Measurements from ENCODE around the gene HHIP.
A peak's percentile ranks its signal among the peaks of the same experiment; 100 is the strongest.

The HHIP gene

DNA sequence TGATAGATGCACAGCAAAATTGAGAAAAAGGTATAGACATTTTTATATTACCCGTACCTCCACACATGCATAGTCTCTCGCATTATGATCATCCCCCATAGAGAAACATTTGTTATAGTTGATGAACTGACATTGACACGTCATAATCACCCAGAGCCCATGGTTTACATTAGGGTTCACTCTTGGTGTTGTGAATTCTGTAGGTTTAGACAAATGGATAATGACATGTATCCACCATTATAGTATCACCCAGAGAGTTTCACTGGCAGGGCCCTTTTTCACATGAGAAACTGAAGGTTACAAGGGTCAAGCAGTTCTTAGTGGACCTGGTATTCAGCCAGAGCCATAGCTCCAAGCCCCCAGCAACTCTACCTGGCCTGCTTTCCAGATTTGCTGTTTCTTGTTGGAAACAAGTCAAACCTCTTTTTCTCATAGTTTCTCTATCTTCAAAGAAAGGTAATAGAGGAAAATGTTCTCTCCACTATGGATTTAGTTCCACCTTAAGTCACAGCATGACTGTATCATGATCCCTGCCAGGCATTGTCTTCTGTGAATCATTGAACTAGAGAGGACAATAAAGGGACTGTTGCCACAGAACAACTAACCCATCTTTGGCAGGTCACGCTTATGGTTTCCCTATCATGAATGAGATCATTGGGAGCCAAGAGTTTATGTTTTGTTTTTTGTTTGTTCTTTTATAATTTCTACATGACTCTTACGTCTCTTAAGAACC, 64.0 kb downstream of the HHIP start:
- peak; percentile 60 for DNase-seq

DNA sequence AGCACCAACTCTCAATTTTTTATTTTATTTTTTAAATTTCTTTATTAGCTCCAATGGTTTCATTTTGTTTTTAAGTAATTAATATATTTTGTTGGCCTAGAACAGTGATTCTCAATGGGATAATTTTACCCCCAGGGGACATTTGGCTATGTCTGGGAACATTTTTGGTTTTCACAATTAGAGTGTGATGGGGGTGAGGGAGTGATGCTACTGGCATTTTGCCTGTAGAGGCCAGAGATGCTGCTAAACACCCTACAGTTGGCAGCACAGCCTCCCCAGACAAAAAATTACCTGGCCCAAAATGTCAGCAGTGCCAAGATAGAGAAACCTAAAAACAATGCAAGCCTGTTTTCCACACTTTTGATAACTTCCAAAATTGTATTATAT, 64.6 kb downstream of the HHIP start:
- DNase-seq: peak; percentile 11

- no peak for DNase-seq
These were observed 65.9 kb downstream of the HHIP start for GRCh38 chr4:144711700-144712456.

- peak; percentile 18 for DNase-seq
These were observed 66.8 kb downstream of the HHIP start for GRCh38 chr4:144712775-144713174.

DNA sequence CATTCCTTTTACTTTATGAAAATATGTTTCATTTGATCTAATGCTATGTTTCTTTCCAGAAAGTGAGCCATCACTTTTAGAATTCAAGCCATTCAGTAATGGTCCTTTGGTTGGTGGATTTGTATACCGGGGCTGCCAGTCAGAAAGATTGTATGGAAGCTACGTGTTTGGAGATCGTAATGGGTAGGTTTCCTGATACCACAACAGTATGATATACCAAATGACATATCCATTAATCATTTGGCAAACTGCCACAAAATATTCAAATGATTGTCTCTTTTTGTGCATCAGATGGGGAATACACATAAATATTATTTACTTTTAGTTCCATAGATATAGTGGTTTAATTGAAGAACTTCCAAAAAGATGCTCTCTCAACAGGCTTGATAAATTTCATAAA, 68.2 kb downstream of the HHIP start:
- no peak for DNase-seq

DNA sequence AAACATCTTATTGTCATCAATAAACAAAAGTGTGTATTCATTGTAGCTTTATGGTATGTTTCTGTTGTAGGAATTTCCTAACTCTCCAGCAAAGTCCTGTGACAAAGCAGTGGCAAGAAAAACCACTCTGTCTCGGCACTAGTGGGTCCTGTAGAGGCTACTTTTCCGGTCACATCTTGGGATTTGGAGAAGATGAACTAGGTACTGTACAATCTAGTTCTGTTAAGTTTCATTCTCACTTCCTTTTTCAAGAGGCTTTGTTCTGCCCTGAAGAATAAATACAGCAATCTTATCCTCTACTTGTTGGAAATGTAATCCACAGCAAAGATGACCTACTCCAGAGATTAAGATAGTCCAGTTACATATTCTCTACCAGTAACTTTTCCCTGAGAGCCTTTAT, 69.3 kb downstream of the HHIP start:
- no peak for DNase-seq

DNA sequence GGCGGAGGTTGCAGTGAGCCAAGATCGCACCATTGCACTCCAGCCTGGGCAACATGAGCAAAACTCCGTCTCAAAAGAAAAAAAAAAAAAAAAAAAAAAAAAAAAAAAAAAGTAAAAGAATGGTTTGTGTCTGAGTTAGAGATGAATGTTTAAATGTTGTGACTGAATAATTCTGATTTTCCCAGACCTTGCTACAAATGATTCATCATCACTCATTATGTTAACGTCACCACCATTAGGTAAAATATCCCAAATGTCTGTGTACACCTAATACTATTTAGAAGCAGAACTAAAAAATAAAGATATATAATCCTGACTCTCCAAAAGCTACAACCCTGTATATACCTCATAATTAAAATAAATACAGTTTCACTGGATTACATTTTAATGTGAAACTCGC, 70.8 kb downstream of the HHIP start:
- DNase-seq: peak; percentile 10

GRCh38 chr4:144718958-144719512, 73.1 kb downstream of the HHIP start:
- no peak for DNase-seq

GRCh38 chr4:144720491-144720890, 74.5 kb downstream of the HHIP start:
- no peak for DNase-seq

GRCh38 chr4:144721994-144722393, 76.0 kb downstream of the HHIP start:
- no peak for DNase-seq

- no peak for DNase-seq
These were observed 77.5 kb downstream of the HHIP start for GRCh38 chr4:144723471-144723870.

DNA sequence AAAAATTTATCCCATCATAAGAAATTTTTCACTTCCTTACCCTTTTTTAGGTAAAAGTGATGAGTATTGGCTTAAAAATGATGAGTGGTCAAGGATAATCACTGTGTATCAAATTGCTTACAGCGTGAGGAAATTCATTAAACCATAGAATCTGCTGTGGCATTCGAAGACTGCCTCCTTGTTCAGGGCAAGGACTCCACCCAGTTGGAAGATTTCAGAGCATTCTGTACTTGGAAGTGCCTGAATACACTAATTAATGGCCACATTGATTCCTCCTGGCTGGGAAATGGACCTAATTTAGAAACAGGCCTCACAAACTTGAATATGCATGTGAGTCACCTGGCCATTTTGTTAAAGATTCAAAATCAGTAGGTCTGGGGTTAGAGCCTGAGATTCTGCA, 83.2 kb downstream of the HHIP start:
- DNase-seq: no peak

DNA sequence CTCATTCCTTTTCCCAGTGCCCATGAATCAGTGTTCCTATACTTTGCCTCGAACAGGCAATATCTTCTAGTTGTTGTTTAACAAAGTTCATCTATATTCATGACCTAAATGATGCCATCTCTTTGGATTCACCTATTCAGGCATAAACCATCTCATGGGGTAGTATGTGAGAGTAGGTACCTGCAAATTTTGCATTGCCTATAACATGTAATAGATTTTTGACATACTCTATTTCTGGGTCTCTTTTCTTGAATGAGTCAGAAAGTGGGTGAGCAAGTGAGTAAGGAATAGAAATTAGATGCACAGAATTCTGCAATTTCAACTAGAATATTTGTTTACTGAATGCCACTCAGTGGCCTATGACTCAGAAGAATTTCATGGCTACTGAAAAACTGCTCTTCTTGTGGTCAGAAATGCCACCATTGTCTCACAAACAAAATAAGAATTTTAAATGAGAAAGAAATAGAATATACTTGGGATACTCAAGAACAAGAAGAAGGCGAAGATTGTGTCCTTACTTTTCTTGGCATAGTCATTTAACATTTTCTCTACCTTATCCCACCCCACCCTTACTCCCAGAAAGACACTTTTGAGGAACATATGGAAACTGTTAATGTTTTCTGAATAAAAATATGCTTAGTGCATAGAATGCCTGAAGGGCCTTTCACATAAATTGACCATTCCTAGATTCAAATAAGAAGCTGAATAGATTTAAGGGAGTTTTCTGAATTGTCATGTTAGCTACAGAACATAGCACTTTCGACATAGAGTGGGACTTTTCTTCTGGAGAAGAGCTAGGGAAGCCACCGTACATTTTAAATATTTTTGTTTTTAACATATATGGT, 86.8 kb downstream of the HHIP start:
- peak; percentile 44 for DNase-seq

- no peak for DNase-seq
These were observed 87.6 kb downstream of the HHIP start for GRCh38 chr4:144733566-144733965.

- peak; percentile 60 for DNase-seq
These were observed 88.6 kb downstream of the HHIP start for GRCh38 chr4:144734522-144734921.

DNA sequence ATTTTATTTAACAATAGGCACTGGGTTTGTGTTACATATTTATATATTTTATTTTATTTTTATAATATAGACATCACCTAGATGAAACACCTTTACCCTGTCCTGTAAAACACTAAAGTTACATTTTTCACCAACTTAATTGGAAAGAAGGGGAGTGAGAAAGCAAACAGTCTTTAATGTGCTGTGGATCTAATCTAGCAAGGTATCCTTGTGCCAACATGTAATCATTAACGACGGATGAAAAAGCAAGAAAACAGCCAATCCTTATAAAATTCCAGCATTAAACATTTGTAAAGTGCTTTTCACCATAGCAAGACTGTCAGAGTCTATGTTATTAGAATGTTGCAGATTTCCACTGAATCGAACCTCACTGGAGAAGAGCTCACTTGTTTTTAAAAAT, 92.7 kb downstream of the HHIP start:
- DNase-seq: no peak

DNA sequence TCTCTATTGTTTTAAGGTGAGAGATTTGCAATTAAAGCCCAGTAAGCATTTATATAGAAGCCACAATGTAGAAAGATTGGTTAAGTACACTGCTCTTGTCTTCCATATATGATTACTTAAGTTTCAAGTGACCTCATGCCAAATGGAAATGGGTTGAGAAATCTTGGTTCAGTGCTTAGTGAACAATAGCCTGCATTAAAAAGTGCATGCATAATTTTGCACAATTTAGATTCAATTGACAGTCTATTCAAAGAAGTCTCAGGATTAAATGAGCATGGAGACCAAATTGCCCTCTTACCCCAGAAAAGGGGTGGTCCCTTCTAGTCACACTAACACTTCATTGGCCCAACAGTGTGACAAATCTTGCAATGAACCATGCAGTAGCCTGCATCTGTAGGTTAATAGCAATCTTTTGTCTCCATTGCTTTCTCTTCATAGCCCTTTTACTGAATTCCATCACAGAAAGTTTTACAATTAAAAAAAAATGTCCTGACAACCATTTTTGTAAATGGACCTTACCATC, 93.6 kb downstream of the HHIP start:
- DNase-seq: no peak

GRCh38 chr4:144740316-144740715, 94.4 kb downstream of the HHIP start:
- peak; percentile 6 for DNase-seq

DNA sequence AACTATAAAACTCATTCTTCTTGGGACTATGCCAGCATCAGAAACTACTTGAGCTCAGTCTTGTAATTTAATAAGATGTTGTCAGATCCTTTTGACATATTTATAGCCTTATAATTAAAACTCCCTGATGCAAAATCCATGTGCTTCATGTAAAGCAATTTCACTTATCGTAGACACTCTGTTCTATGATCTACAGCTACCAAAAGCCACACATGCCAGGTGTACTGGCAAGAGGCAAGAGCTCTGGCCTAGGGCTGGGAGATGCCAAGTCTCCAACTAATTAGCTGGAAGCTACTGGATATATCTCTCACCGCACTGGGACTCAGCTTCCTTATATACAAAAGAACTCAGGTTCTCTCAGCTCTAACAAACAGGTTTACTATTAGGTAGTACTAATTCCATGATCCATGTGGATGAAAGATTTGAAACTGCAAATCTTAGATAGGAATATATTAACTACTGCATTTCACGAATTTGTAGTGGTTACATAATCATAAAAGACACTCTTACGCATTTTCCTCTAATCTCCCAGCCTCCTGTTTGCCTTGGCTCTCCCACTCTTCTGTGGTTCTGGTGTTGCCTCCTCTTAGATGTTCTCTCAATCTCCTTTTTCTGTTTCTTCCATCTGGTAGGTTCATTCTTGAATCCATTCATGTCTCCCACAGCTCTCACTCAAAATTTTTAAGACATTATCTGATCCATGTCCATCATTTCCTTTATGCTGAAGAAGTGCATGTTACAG, 103.0 kb downstream of the HHIP start:
- DNase-seq: no peak

DNA sequence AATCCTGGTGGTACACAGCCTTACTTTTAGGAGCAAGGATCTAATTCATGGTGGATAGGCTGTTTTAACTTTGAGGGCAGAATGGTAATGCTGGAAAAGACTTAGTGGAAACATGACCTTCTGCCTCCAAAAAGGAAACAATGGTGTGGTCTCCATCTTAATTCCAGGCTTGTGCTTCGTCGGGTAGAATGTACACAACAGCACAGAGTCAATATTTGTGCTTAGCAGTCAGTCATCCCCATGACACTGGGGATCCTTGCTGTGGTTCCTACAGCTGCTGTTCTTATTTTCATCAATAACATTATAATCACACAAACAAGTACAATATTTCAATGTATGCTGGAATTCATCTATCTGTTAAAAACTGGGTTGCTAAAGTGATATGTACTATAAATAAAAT, 104.4 kb downstream of the HHIP start:
- no peak for DNase-seq

GRCh38 chr4:144754562-144755410, 108.8 kb downstream of the HHIP start:
- DNase-seq: peak; percentile 18
